GM21447 (cell line): ENCODE results near the gene EVA1C.
"Not testable (repeated sequence)": the region's sequence is repeated elsewhere in the genome, so short reads cannot be mapped to it uniquely, and the experiment has no call there.

Source experiments
- ATAC-seq: cut with Tn5 transposase; IDR thresholded peaks from one replicate; pipeline ENCODE4 v1.9.1; 2021; ENCODE audit not compliant: unreplicated experiment

The EVA1C gene, protein sequence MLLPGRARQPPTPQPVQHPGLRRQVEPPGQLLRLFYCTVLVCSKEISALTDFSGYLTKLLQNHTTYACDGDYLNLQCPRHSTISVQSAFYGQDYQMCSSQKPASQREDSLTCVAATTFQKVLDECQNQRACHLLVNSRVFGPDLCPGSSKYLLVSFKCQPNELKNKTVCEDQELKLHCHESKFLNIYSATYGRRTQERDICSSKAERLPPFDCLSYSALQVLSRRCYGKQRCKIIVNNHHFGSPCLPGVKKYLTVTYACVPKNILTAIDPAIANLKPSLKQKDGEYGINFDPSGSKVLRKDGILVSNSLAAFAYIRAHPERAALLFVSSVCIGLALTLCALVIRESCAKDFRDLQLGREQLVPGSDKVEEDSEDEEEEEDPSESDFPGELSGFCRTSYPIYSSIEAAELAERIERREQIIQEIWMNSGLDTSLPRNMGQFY

DNA sequence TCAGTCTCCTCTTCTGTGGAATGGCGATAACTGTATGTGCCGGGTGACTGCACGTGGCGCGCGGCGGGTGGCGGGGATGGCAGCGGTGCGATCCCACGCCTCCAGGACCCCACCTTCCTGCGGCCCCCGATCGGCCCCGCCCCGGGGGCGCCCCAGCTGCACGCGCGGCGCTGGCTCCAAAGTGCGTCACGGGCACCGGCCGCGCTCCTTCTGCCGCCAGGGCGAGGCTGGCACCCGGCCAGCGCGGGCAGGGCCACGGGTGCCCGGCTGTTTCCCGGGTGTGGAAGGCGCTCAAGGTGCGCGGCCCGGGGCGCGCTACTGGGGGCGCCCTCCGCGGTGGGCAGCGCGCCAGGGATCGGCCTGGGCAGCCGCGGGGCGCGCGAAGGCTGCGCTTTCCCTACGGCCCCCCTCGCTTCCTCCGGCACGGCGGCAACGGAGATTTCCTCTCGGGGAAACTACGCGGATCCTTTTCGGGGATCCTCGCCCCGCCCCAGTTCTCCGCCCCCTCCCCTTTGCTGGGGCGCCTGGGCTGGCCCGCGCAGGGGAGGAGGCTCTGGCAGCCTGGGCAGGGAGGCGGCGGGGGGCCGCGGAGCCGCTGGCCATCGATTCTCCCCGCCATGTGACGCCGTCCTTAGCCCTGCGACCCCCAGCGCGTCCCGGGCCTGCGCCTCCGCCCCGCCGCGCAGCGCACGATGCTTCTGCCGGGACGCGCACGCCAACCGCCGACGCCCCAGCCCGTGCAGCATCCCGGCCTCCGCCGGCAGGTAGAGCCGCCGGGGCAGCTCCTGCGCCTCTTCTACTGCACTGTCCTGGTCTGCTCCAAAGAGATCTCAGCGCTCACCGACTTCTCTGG lies at the start of gene EVA1C:
Gene EVA1C (plus strand): TSS at position 545 of the 853 bp plus-strand sequence. CDS start 148 bp downstream, at position 693.
- ATAC-seq = no peak

GRCh38 chr21:32364387-32364786 lies 48.1 kb upstream of the EVA1C start:
- no peak for ATAC-seq

GRCh38 chr21:32364796-32365195 lies 47.7 kb upstream of the EVA1C start:
- no peak for ATAC-seq

- no peak for ATAC-seq
Measured at GRCh38 chr21:32366191-32366590, 46.3 kb upstream of the EVA1C start.

DNA sequence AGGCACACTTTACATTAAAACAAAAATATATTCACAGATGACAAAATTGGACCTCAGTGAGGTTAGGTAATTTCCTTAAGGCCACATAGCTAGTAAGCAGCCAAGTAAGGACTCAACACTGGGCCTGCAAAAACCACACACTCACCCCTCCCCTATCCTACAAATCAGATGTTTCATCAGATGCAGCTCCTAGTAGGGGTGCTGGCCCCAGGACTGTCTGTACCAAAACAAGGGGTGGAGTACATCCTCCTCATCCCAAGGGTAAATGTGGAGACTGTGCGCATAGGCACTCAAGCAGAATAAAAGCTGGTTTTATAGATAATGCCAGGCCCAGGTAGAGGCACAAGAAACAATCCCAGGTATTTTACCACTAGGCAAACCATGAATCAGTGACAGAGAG lies 45.3 kb upstream of the EVA1C start:
- no peak for ATAC-seq

DNA sequence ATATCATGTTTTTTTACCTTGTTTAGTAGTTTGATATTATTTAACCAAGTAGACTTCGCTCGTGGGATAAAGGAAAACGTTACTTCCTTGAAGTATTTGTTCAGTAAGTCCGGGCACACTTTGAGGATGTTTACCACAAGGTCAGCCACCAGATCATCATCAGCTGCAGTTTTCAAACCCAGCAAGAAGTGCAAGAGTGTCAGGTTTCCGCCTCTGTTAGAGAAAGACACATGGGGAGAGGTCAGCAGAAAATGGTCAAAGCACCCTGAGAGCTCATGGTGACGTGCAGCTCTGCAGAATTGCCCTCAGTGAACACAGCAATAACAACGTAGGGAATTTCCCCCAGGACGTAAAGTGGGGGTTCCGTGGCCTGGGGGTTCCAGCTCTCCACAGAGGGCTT lies 44.1 kb upstream of the EVA1C start:
- no peak for ATAC-seq

DNA sequence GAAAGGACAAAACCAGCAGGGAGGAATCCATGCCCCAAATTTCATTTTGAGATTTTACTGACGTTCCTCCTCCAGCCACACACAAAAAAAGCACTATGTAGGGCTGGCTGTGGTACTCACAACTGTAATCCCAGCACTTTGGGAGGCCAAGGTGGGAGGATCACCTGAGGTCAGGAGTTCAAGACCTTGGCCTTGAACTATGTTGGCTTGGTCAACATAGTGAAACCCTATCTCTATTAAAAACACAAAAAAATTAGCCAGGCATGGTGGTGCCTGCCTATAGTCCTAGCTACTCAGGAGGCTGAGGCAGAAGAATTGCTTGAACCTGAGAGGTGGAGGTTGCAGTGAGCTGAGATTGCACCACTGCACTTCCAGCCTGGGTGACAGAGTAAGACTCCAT lies 43.5 kb upstream of the EVA1C start:
- ATAC-seq = not testable (repeated sequence)

DNA sequence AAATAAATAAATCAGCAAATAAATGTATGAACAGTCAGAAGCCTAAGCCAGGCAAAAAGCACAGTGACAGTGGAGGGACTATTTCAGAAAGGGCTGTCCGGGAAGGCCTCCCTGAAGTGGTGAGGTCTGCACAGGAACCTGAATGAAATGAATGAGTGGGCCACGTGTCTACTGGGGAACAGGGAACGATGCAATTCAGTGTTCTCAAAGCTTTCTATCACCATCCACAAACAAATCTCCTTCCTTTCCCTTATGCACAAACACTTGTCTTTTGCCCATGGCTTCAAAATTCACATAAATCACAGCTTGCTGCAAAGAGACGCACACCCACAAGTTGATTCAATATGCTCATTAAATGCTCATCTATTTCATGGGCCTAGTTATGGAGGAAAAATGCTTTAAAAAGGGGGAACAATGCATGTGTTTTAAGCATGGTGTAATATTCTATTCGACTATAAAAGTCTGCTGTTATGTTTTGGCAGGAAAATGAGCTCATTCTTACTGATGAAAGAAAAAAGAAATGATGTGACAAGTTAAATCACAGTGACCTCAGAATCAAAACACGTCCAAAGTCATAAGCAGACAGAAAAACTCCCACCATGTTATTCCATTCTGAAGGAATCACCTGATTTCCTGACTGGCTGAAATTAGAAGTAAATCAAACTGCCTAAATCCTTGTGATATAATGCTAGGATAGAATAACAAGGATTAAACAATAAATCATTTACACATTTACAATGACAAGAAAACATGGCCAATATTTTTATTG lies 41.3 kb upstream of the EVA1C start:
- ATAC-seq = no peak

- no peak for ATAC-seq
Measured at GRCh38 chr21:32371913-32372314, 40.6 kb upstream of the EVA1C start.

- no peak for ATAC-seq
Measured at GRCh38 chr21:32372755-32373154, 39.8 kb upstream of the EVA1C start.

- ATAC-seq = no peak
Measured at GRCh38 chr21:32377506-32377905, 35.0 kb upstream of the EVA1C start.

DNA sequence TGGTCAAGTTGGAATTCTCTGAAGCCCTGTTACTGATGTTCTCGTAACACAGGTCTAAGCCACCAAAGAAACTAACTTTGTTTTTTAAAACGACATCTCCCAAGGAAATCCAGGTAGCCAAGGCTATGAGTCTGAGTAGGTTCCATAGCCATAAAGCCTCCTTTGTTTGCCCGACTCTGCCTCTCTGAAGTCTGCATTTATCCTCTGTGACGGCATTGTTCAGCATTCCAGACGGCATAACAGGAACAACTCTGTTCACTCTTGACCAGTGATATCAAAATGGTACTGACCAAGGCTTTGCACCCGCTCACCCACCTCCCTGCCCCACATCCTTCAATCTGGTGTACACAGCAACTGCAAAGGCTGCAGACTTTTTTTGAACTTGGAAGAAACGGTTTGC lies 34.5 kb upstream of the EVA1C start:
- no peak for ATAC-seq

DNA sequence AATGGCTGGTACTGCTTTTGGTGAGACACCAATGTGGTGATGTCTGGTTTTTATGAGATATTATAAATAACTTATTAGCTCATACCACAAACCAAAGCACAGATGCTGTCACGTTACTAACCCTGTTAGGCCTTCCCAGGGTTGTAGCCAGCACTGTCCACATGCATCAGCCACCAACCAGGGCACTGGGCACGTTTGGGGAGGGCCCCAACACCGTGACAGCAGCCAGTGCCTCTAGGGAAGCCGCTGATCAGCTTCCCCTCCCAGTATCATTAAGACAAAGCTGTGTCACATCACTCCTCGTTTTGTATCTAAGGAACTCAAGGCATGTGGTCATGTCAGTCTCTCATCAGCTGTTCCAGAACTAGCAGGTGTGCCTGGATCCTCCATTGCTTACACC lies 33.5 kb upstream of the EVA1C start:
- no peak for ATAC-seq

DNA sequence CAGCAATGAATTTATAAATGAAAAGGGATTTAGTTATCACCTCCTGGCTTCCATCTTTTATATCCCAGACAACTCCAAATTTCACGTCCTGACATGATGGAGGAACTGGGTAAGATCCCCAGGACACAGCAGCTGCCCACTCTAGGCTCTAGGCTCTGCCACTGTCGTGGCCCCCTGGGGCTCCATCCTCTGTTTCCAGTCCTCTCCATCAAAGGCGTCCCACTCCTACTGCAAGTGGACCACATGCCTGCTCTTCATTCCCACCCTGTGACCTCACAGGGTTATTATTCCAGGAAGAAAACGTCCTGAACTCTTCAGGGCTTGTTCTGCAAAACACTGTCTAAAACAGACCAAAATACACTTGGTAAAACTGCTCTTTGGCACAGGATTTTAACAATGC lies 31.6 kb upstream of the EVA1C start:
- ATAC-seq = no peak

DNA sequence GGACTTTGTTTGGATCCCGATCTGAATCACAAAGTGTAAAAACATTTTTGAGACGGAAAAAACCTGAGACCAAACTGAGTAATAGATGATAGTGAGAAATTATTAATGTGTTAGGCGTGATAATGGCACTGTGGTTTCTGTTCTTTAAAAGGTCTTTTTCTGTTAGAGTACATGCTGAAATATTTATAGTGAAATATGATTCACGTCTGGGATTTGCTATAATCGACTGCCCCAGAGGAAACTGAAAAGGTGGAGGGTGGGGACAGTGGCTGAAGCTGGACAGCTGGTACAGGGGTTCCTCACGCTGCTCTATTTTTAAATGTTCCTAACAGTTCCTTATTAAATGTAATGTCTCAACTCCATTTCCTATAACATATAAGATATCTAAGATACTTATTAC lies 30.9 kb upstream of the EVA1C start:
- ATAC-seq = no peak

GRCh38 chr21:32382108-32382644 lies 30.3 kb upstream of the EVA1C start:
- ATAC-seq = no peak

GRCh38 chr21:32383812-32384211 lies 28.7 kb upstream of the EVA1C start:
- ATAC-seq = no peak

DNA sequence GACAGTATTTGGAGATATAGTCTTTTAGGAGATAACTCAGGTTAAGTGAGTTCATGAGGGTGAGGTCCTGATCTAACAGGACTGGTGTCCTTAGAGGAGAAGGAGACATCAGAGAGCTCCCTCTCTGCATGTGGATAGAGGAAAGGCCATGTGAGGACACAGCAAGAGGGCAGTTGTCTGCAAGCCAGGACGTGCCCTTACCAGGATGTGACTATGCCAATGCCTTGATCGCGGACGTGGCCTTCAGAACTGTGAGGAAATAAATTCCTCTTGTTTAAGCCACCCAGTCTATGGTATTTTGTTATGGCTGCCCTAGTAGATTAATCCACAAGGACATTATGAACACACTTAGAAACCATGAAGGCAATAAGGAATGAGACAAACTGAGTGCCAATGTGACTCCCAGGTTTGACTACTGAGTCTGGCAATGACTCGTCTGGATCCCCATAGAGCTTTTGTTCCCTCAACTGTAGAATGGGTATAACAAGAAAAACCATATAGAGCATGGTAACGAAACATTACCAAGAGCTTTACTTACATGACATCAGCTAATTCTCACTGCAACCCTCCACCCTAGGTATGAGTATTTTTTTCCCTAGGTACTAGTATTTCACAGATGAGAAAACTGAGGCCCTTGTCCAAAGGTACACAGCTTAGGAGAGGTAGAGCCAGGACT lies 26.2 kb upstream of the EVA1C start:
- ATAC-seq = no peak

DNA sequence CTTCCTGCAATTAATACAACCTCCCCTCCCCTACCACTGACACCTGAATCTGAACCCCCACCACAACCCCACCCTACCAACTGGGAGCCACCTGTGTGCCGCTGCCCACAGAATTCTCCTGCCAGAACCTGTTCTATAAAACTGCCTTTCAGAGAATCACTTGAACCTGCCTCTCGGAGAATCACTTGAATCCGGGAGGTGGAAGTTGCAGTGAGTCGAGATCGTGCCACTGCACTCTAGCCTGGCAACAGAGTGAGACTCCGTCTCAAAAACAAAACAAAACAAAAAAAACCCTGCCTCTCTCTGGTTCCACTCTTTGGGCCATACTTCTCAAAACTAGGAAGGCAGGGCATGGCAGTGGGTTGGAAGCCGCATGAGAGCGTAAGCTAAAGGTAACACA lies 25.4 kb upstream of the EVA1C start:
- ATAC-seq = no peak

DNA sequence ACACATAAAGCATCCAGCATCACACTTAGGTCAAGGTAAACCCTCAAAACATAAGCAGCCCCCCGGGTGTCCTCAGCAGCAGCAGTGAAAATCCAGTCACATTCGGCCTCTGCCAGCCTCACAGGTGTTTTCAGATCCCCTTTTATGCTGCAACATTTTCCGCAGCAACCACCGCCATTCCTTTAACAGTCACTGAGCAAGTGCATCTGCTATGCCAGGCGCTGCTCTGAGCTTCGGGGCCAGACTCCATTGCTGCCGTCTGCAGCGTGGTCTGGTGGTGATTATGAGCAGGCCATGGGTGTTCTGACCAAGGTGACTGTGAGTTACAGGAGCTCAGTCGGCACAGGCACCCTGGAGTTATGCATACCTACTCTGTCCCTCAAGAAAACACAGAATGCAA lies 24.2 kb upstream of the EVA1C start:
- no peak for ATAC-seq
